MCF 10A (cell line): ENCODE data around the gene ADRA2A. TPM values are rescaled to one million over a fixed set of nuclear protein-coding genes. Genes with fewer than 3 reads are reported as not detected.

Source experiments
- BruUV-seq: library from RNA; stranded (reverse); fragments of 400-500 nt; replicated peaks from 2 replicates; lab custom pipeline; 2021; lab: Mats Ljungman, UMichigan
- CTCF ChIA-PET: fragments of 300-600 bp; sonication (Branson Sonifier 250); formaldehyde crosslinking; extraction: SDS; loops from one replicate; lab custom pipeline; 2021; ENCODE audit warnings: antibody characterized with exemption, inconsistent platforms; lab: Yijun Ruan, JAX
- POLR2A ChIA-PET: fragments of 300-600, 350-650 bp; sonication (Branson Sonifier 250); formaldehyde crosslinking; extraction: SDS; loops from one replicate; lab custom pipeline; 2020; ENCODE audit warnings: antibody characterized with exemption, inconsistent platforms; lab: Yijun Ruan, JAX
- DNase-seq: peaks from one replicate; pipeline ENCODE4 v3.0.0-alpha.2; 2018; ENCODE audit not compliant: unreplicated experiment
- H3K27ac Mint-ChIP-seq: one replicate; pipeline ENCODE4 v1.8.0; 2022; ENCODE audit warnings: mild to moderate bottlenecking, low read depth, mixed read lengths; ENCODE audit not compliant: unreplicated experiment
- H3K27me3 Mint-ChIP-seq: one replicate; pipeline ENCODE4 v1.8.0; 2022; ENCODE audit warnings: mixed read lengths; ENCODE audit not compliant: insufficient read depth, unreplicated experiment
- H3K36me3 Mint-ChIP-seq: one replicate; pipeline ENCODE4 v1.8.0; 2022; ENCODE audit warnings: mild to moderate bottlenecking, moderate library complexity, mixed read lengths; ENCODE audit not compliant: insufficient read depth, unreplicated experiment
- H3K4me1 Mint-ChIP-seq: one replicate; pipeline ENCODE4 v1.8.0; 2022; ENCODE audit warnings: mixed read lengths; ENCODE audit not compliant: insufficient read depth, unreplicated experiment
- H3K4me3 Mint-ChIP-seq: one replicate; pipeline ENCODE4 v1.8.0; 2022; ENCODE audit warnings: mild to moderate bottlenecking, moderate library complexity, mixed read lengths; ENCODE audit not compliant: unreplicated experiment
- H3K9me3 Mint-ChIP-seq: one replicate; pipeline ENCODE4 v1.8.0; 2022; ENCODE audit warnings: mixed read lengths; ENCODE audit not compliant: unreplicated experiment
- CTCF ChIP-seq: fragments of 200-600 bp; IDR thresholded peaks from one replicate; pipeline ENCODE4 v1.8.0; 2022; ENCODE audit warnings: antibody characterized with exemption, mild to moderate bottlenecking; ENCODE audit not compliant: unreplicated experiment
- intact Hi-C: fragments of 100-400 bp; cut with micrococcal nuclease; formaldehyde crosslinking; loops from 2 replicates; pipeline ENCODE4 v1.14.1; 2022
- total RNA-seq: library from RNA; stranded (reverse); gene quantifications from 2 replicates; pipeline ENCODE4 v1.2.3, GENCODE V29; 2022

Gene ADRA2A
- total RNA-seq, 1 experiment from 2014 or later, result not detected

GRCh38 chr10:111085690-111086353, 9.0 kb downstream of the ADRA2A start:
- ChIA-PET CTCF (interaction anchor here (0.6 to 5.5 kb wide), 4 partner anchors 10 to 514 kb away, joined by 3 to 45 read pairs (median 4); partner anchors contain the start of gene ADRA2A), POLR2A (no interaction called here)
- Mint-ChIP-seq H3K4me1 (no peaks in the 10 kb centered on the region), H3K4me3 (no peak overlapping the region), H3K27me3 (no peaks in the 10 kb centered on the region), H3K9me3 (no peaks in the 10 kb centered on the region), H3K27ac (no peak overlapping the region), H3K36me3 (no peaks in the 10 kb centered on the region)
- no peak for DNase-seq
- intact Hi-C loops, result no loop called here
- no peak for TF ChIP-seq CTCF
- BruUV-seq, result no TSS peak

GRCh38 chr10:111086574-111086973, 9.7 kb downstream of the ADRA2A start:
- POLR2A ChIA-PET, result no interaction called here
- H3K27me3 Mint-ChIP-seq, result no peaks in the 10 kb centered on the region
- no peak overlapping the region for H3K27ac Mint-ChIP-seq
- no peaks in the 10 kb centered on the region for H3K36me3 Mint-ChIP-seq
- TF ChIP-seq CTCF, result no peak
- H3K4me1 Mint-ChIP-seq, result no peaks in the 10 kb centered on the region
- DNase-seq, result no peak
- intact Hi-C loops, result no loop called here
- BruUV-seq, result no TSS peak
- CTCF ChIA-PET, result interaction anchor here (0.6 to 5.5 kb wide), 4 partner anchors 10 to 513 kb away, joined by 3 to 45 read pairs (median 4); partner anchors contain the start of gene ADRA2A
- no peaks in the 10 kb centered on the region for H3K9me3 Mint-ChIP-seq
- no peak overlapping the region for H3K4me3 Mint-ChIP-seq

GRCh38 chr10:111087331-111087756, 10.5 kb downstream of the ADRA2A start:
- intact Hi-C loops, result no loop called here
- DNase-seq, result no peak
- no peak overlapping the region for H3K27ac Mint-ChIP-seq
- H3K9me3 Mint-ChIP-seq, result no peaks in the 10 kb centered on the region
- ChIA-PET POLR2A (no interaction called here), CTCF (interaction anchor here (5.5 kb wide), 1 partner anchor 11 kb away, joined by 45 read pairs; the partner anchor contains the start of gene ADRA2A)
- no TSS peak for BruUV-seq
- H3K27me3 Mint-ChIP-seq, result no peaks in the 10 kb centered on the region
- no peaks in the 10 kb centered on the region for H3K4me1 Mint-ChIP-seq
- H3K4me3 Mint-ChIP-seq, result no peak overlapping the region
- no peaks in the 10 kb centered on the region for H3K36me3 Mint-ChIP-seq
- no peak for TF ChIP-seq CTCF

GRCh38 chr10:111087968-111088505, 11.2 kb downstream of the ADRA2A start:
- no peak overlapping the region for H3K4me3 Mint-ChIP-seq
- no TSS peak for BruUV-seq
- H3K36me3 Mint-ChIP-seq, result no peaks in the 10 kb centered on the region
- no peak for TF ChIP-seq CTCF
- H3K27me3 Mint-ChIP-seq, result no peaks in the 10 kb centered on the region
- POLR2A ChIA-PET, result no interaction called here
- H3K27ac Mint-ChIP-seq, result no peak overlapping the region
- no peak for DNase-seq
- H3K4me1 Mint-ChIP-seq, result no peaks in the 10 kb centered on the region
- H3K9me3 Mint-ChIP-seq, result no peaks in the 10 kb centered on the region
- intact Hi-C loops, result no loop called here
- CTCF ChIA-PET, result interaction anchor here (0.6 to 5.5 kb wide), 3 partner anchors 12 to 264 kb away, joined by 3 to 45 read pairs (median 3); partner anchors contain the start of gene ADRA2A
